ENCODE results near the gene ACP7.
"Not testable (repeated sequence)": the region's sequence is repeated elsewhere in the genome, so short reads cannot be mapped to it uniquely, and the experiment has no call there.

Gene ACP7, protein sequence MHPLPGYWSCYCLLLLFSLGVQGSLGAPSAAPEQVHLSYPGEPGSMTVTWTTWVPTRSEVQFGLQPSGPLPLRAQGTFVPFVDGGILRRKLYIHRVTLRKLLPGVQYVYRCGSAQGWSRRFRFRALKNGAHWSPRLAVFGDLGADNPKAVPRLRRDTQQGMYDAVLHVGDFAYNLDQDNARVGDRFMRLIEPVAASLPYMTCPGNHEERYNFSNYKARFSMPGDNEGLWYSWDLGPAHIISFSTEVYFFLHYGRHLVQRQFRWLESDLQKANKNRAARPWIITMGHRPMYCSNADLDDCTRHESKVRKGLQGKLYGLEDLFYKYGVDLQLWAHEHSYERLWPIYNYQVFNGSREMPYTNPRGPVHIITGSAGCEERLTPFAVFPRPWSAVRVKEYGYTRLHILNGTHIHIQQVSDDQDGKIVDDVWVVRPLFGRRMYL

DNA sequence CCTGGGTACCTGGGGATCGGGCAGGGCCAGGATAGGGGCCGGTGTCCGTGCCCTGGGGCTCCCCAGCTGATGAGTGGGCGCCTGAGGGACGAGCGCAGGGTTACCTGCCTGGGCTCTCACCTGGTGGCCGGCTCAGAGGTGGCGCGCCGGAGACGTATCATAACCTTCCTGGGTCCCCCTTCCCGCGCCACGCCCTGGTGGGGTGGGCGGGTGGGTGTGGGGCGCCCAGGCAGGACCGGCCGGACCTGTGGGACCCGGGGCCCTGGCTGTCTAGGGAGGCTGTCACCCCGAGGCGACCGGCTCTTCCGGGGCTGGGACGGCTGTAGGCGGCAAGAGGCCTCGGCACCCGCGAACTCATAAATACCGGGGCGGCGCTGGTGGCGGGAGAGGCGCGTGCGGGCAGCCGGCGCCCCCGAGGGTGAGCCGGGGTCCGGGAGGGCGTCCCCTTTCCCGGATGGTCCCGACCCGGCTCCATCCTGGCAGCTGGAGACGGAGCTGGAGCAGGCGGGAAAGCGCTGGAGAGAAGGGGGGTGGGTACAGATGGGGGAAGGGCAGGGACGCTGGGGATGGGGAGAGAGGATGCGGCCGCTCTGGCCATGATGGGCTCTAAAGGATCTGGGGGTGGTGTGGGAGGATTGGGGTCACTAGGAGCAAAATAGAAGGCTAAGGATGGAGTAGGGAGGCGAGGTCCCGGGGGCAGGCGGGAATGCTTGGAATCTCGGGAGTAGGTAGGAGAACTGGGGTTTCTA, at the start of gene ACP7:
Gene ACP7 (plus strand): TSS at position 386 of the 749 bp plus-strand sequence. CDS start 902 bp downstream, outside the sequence.
- FAIRE-seq = no peak

DNA sequence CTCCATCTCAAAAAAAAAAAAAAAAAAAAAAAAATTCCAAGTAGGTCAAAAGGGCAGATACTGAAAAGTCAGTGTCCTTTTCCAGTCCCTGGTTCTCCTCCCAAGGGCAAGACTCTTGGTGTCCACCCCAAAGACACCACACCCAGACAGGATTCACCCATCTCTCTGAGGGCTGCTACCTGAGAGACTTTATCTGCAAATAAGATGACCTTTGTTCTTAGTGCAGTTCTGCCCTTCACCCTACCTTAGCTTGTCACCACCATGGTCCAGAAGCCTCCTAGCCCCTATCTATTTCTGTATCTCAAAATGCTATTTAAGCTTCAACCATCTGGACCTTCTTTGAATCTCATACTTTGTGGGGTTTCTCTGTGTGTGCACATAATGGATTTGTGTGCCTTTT, 47.6 kb upstream of the ACP7 start:
- no peak for FAIRE-seq

DNA sequence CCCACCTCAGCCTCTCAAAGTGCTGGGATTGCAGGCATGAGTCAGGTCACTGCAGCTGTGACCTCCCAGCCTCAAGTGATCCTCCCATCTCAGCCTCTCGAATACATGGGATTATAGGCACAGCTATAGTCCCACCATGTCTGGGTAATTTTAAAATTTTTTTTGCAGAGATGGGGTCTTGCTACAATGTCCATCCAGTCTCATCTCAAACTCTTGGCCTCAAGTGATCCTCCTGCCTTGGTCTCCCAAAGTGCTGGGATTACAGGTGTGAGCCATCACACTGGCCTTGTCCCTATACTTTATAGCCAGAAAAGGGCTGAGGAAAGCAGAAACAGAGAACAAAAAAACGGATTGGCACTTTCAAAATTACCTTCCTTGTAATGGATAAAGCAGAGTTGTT, 47.0 kb upstream of the ACP7 start:
- FAIRE-seq = no peak

DNA sequence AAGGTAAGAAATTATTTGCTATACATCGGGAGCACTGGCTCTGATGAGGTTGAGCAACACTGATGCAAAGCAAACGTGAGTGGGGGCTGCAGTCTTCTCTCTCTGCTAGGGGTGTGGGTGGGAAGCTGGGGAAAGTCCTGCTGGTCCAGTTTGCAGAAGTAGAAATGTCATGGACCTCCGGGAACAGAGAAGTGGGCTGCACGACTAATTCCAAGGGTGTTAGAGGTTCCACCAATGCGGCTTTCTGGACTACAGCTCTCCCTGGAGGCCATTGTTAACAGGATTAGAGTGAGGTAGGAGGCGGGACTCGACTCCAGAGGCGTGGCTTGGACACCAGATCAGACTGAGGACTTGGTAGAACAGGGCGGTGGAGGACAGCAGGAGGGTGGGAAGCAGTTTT, 46.1 kb upstream of the ACP7 start:
- FAIRE-seq = no peak

DNA sequence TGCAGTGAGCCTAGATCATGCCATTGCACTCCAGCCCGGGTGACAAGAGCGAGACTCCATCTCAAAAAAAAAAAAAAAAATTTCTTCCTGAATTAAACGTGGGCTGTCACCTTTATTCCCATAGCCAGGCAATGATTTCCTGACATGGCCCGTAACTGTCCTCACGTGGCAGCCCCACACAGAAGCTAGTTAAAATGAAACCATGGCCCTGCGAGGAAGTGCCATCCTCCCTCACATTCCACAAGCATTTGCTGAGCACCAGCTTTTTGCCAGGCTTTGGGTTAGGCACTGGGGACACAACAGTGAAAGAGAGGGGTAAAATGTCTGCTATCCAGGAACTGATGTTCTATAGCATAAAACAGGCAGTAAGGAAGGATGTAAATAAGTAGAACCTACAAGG, 38.7 kb upstream of the ACP7 start:
- no peak for FAIRE-seq

DNA sequence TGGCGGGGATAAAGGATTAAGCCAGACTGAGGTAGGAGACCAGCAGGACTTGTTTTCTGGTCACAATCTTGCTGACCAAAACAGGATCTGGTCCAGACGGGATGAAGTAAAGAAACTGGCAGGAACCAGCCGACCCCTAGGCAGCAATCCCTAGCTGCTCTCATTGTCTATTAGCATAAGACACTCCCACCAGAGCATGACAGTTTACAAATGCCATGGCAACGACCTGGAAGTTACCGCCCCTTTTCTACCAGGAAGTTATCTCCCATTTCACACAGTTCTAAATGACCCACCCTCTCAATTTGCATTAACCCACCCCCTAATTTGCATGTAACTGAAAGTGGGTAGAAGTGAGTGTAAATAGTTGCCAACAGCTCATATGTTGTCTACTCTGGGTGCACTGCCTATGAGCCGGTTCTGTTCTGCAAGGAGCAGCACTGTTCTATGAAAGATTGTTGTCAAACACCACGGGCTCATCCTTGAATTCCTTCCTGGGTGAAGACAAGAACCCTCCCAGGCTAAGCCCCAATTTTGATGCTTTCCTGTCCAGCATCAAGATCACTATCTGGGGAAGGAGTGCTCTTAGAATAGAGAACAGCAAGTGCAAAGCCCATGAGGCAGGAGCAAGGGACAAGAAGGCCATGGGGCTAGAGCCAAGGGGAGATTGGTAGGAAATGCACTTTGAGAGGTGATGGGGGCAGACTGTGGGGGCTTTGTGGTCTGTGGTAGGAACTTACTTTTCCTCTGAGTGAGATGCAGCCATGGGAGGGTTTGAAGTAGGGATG, 37.9 kb upstream of the ACP7 start:
- no peak for FAIRE-seq

DNA sequence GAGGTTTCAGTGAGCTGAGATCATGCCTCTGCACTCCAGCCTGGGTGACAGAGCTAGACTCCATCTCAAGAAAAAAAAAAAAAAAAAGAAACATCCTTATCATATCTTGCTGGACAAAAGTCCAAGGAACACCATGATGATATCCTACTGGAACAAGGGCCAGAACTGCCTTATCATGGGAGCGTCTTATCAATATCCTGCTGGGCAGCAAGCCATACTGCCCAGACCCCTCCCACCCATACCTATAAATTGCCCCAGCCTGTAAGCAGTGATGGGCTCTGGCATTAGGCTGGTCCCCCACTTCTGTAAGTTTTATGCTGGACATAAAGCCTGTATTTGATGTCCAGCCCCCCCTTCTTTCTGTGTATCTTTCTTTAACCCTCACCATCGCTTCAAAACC, 37.1 kb upstream of the ACP7 start:
- no peak for FAIRE-seq

DNA sequence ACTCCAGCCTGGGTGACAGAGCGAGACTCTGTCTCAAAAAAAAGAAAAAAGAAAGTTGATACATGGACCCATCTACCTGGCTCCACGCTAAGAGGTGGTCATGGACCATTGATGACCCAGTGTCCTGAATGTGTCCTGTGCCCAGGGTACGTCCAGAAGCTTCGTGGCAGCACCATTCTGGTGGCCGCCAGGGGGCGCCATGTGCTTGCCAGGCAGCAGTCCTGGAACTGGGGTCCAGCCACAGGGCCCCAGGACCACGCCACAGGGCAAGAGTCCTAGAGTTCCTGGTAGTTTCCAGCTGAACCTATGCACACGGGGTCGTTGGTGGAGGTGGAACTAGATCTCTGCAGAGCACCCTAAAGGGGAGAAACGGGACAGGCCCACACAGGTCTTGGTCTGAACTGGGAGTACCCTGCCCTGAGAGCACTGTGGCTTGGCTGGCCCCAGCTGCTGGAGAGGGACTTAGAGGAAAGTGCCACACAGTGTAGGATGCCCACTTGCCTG, 31.9 kb upstream of the ACP7 start:
- no peak for FAIRE-seq

DNA sequence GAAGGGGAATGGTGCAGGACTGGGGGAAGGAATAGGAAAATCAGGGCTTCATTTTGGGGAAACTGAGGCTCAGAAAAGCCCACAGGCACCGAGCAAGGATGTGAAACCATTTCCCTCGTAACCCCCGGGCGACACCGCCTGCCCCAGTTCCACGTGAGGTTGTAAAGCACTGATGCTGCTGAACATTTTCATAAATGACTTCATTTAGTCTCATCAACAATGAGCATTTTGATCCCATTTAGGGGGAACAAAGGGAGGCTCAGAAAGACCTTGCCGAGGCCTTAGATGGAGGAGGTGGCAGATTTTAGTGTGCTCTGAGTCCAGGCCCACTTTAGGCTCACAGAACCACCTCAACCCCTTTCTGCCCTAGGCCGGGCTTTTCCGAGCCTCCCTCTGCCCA, 31.3 kb upstream of the ACP7 start:
- no peak for FAIRE-seq

DNA sequence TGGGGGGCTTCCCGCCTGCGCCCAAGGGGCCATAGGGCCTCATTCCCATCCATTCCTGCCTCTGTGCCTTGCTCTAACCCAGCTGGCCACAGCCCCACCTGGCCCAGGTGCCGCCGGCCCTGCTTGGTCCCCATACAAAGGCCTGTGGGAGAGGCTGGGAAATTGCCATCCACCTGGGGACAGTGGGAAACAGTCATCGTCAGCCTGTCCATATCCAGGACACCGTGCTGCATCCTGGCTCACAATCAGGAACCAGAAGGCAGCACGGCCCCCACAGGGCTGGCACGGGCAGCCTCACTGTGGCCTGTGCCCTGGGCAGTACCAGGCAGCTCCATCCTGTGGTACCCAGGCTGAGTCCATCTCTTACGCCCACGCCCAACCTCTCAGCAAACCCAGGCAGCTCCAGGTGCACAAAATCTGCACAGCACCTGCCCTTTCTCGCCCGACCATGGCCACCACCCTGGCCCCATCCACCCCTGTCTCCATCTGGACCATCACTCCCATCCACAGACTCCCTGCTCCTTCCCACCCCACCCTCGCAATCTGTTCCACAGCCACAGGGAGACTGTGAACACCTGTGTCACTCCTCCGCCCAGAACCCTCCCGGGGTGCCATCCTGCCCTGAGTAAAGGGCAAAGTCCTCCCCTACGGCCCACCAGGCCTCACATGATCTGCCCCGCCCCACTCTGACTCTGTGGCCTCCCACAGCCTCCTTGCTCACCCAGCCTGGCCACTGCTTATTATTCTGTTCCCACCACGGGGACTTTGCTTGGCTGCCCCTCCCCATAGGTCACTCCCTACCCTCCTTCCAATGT, 30.7 kb upstream of the ACP7 start:
- FAIRE-seq = no peak

DNA sequence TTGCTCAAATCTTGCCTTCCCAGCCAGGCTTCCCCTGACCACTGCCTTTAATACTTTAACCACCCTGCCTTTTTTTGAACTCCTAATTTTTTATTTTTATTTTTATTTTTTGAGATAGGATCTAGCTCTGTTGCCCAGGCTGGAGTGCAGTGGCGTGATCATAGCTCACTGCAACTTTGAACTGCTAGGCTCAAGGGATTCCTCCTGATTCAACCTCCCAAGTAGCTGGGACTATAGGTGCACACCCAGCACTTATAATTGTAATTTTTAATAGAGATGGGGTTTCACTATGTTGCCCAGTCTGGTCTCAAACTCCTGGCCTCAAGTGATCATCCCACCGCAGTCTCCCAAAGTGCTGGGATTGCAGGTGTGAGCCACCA, 30.1 kb upstream of the ACP7 start:
- FAIRE-seq = no peak

DNA sequence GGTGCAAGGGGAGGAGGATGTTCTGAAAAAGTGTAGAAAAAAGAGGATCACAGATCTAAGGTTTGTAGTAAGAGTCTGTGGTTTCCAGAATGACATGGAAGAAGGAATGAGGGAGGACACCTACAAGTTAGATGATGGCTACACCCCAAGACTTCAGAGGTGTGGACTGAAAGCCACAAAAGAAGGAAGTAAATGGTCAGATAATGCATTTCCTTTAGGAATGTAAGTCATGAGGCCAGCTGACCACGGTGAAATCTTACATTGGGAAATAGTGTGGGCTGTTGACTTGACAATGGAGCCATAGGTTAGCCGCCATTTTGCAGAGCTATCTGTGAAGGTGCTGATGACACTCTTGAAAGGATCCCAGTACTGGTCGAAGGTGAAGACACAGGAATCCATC, 26.6 kb upstream of the ACP7 start:
- no peak for FAIRE-seq

DNA sequence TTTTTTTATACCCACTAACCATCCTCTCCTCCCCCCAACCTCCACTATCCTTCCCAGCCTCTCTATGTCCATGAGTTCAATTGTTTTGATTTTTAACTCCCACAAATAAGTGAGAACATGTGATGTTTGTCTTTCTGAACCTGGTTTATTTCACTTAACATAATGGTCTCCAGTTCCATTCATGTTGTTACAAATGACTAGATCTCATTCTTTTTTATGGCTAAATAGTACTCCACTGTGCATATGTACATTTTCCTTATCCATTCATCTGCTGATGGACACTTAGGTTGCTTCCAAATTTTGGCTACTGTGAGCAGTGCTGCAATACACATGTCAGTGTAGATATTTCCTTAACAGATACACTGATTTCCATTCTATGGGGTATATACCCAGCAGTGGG, 24.9 kb upstream of the ACP7 start:
- no peak for FAIRE-seq

DNA sequence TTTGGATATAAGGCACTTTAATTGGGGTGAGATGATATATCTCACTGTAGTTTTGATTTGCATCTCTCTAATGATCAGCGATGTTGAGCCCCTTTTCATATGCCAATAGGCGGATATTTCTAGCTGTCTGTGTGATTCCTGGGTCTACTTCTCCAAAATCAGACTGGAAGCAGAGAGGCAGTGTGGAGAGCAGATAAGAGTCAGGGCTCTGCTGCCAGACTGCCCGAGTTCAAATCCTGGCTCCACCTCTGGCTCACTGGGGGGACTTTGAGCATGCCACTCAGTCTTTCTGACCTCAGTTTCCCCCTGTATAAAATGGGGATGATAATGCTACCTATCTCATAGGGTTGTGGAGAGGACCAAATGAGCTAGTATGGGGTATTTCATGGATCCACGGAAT, 24.0 kb upstream of the ACP7 start:
- no peak for FAIRE-seq

DNA sequence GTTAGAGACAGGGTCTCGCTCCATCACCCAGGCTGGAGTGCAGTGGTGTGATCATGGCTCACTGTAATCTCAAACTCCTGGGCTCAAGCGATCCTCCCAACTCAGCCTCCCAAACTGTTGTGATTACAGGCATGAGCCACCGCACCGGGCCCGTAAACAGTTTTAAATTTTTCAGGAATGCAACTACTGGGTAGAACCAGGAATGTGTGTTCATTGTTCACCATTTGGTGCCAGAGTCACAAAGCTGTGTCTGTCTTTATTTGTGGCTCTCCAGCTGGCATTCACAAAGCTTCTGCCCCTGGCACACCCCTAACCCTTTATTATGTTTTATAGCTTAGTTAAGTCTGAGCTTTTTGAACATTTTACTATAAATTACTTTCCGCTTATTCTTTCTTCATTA, 19.8 kb upstream of the ACP7 start:
- FAIRE-seq = no peak

DNA sequence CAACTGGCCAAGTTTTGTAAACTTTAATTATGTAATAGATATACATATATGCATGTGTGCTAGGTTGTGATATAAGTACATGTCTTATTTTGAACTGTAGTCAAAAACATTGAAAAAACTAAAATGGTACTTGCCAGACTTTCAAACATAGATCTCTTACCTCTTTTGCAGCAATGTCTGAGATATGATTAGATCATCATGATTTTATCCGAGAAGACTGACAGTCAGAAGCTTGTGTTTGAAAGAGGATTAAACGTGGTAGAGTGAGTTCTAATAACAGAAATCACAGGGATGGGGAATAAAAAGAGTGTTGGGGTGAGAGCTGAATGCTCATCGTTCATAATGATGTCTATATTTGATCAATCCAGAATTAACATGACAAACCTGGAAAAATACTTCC, 18.2 kb upstream of the ACP7 start:
- no peak for FAIRE-seq

DNA sequence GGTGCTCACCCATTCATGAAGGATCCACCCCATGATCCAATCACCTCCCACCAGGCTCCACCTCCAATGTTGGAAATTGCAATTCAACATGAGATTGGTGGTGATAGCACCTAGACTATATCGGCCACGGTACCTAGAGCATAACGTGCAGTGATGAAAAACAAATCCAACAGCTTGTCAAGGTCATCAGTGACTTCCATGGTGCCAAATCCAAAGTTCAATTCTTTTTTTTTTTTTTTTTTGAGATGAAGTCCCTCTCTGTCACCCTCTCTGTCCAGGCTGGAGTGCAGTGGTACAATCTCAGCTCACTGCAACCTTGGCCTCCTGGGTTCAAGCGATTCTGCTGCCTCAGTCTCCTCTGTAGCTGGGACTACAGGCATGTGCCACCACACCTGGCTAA, 17.1 kb upstream of the ACP7 start:
- no peak for FAIRE-seq

DNA sequence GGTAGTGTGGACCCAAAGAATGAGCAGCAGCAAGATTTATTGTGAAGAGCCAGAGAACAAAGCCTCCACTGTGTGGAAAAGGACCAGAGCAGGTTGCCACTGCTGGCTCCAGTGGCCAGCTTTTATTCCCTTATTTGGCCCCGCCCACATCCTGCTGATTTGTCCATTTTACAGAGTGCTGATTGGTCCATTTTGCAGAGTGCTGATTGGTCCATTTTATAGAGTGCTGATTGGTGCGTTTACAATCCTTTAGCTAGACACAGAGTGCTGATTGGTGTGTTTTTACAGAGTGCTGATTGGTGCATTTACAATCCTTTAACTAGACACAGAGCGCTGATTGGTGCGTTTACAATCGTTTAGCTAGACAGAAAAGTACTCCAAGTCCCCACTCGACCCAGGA, 15.9 kb upstream of the ACP7 start:
- FAIRE-seq = not testable (repeated sequence)

DNA sequence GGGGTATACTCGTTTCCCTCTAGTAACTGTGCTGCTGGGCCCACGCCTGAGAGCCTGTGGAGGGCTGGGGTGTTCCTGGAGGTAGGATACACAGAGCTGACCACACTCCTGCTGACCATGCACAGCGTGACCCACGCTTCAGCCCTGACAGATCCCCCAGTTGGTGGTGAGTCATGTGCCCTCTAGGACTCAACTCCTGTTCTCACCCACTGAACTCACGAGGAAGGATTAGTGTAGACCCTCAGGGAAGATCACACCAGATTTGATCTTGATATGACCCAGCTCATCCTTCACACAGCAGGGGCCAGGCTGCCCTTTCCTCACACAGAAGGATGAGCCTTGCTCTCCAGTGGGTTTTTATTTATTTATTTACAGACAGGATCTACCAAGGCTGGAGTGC, 13.3 kb upstream of the ACP7 start:
- FAIRE-seq = no peak

DNA sequence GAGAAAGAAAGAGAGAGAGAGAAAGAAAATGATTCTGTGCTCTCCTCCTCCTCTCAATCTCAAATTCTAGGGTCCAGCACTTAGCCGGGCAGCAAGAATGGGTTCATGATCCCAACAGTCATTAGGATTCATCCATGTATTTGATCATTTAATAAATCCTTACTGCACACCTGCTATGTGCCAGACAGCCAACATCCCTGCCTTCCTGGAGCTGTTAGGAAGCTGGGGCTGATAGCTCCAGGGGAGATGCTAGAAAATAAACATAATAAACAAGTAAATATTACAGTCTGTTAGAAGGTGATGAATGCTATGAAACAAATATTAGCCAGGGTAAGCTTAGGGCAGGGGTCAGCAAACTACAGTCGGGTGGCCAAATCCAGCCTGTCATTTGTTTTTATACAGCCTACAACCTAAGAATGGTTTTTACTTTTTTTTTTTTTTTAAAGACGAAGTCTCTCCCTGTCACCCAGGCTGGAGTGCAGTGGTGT, 9.9 kb upstream of the ACP7 start:
- no peak for FAIRE-seq

DNA sequence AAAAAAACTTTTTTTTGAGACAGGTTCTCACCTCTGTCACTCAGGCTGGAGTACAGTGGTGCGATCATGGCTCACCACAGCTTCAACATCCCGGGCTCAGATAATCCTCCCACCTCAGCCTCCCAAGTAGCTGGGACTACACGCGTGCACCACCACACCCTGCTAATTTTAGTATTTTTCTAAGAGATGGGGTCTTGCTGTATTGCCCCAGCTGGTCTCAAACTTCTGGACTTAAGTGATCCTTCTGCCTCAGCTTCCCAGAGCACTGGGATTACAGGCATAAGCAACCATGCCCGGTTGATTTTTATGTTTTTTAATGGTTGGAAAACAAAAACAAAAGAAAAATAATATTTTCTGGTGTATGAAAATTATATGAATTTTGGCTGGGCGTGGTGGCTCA, 9.2 kb upstream of the ACP7 start:
- no peak for FAIRE-seq

DNA sequence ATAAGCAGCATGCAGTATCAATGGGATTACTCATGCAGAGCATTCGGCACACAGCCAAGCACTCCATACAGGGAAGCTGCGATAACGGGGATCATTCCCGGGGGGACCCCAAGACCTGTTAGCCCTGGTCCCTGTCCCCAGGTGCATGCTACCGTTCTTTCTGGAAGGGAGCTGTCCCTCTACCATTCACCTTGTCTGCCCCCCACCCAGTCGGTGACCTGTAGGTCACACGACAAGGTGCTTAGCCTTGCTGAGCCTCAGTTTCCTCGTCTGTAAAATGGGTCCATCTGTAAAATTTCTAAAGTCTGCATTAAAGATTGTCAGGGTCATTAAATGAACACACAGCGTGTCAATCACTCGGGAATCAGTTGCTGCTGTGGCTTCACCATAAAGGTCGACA, 6.8 kb upstream of the ACP7 start:
- FAIRE-seq = no peak

Measured in A204.1 (cell line).